PFSK-1 (cell line): ENCODE measurements around the gene SPATA6L.
A peak's percentile ranks its signal among the peaks of the same experiment; 100 is the strongest.

Experiments
- FOXP2 ChIP-seq: optimal IDR thresholded peaks from 2 replicates; pipeline ENCODE3; 2011; ENCODE audit warnings: borderline replicate concordance, control low read depth, inconsistent platforms; ENCODE audit not compliant: insufficient read depth; ENCODE audit errors: extremely low read length, extremely low read depth
- POLR2AphosphoS5 ChIP-seq: IDR thresholded peaks from 2 replicates; pipeline ENCODE4 v1.6.1; 2012; ENCODE audit warnings: low read depth, mild to moderate bottlenecking, control low read depth, low read length, moderate library complexity
- REST ChIP-seq, 2 experiments: IDR thresholded peaks; 2 replicates each; pipeline versions ENCODE4 v1.6.1 to v1.8.0; 2011 to 2012; ENCODE audit warnings: low read depth in 2 of 2, low read length in 2 of 2, control low read depth in 1 of 2, inconsistent platforms in 1 of 2, mild to moderate bottlenecking in 1 of 2, moderate library complexity in 1 of 2; ENCODE audit not compliant: insufficient read depth in 1 of 2
- SIN3A ChIP-seq: IDR thresholded peaks from 2 replicates; pipeline ENCODE4 v1.6.1; 2012; ENCODE audit warnings: mild to moderate bottlenecking, low read length, moderate library complexity, borderline replicate concordance; ENCODE audit not compliant: insufficient read depth
- TAF1 ChIP-seq: IDR thresholded peaks from 2 replicates; pipeline ENCODE4 v1.6.1; 2012; ENCODE audit warnings: low read length, control low read depth, borderline replicate concordance; ENCODE audit not compliant: insufficient read depth

The SPATA6L gene

GRCh38 chr9:4662989-4663792 lies 3.1 kb downstream of the SPATA6L start:
- TF ChIP-seq TAF1 = no peak
- TF ChIP-seq FOXP2 = no peak
- TF ChIP-seq SIN3A = no peak
- no peak for TF ChIP-seq REST (IDR thresholded peaks at IDR 0.05; ENCODE audit: insufficient read depth in 1 of 2, low read depth in 2 of 2, low read length in 2 of 2)
- no peak for TF ChIP-seq POLR2AphosphoS5

GRCh38 chr9:4662108-4662988 lies 3.9 kb downstream of the SPATA6L start, which contains the start of gene PLPP6:
Gene PLPP6 (plus strand): TSS chr9:4662294. CDS start chr9:4662376, 82 bp downstream.
- TF ChIP-seq REST (IDR thresholded peaks at IDR 0.05; ENCODE audit: insufficient read depth in 1 of 2, low read depth in 2 of 2, low read length in 2 of 2) (no peak), FOXP2 (peak; percentile 53), POLR2AphosphoS5 (peak; percentile 77), TAF1 (peak; percentile 52; the same call in 1 of the 2 replicates), SIN3A (no peak)

- TF ChIP-seq FOXP2 (no peak), TAF1 (no peak), SIN3A (no peak), REST (IDR thresholded peaks at IDR 0.05; ENCODE audit: insufficient read depth in 1 of 2, low read depth in 2 of 2, low read length in 2 of 2) (no peak), POLR2AphosphoS5 (no peak)
Measured at GRCh38 chr9:4661611-4662010, 4.7 kb downstream of the SPATA6L start.

- TF ChIP-seq POLR2AphosphoS5 = no peak
- TF ChIP-seq FOXP2 = no peak
- TF ChIP-seq SIN3A = no peak
- no peak for TF ChIP-seq TAF1
- no peak for TF ChIP-seq REST (IDR thresholded peaks at IDR 0.05; ENCODE audit: insufficient read depth in 1 of 2, low read depth in 2 of 2, low read length in 2 of 2)
Measured at GRCh38 chr9:4661165-4661564, 5.1 kb downstream of the SPATA6L start.
